Effector memory CD8-positive, alpha-beta T cell (primary cell): Measurements from ENCODE around the gene TMEM161A.
"Not testable (repeated sequence)": the region's sequence is repeated elsewhere in the genome, so short reads cannot be mapped to it uniquely, and the experiment has no call there.

Experiments
- ATAC-seq: fragments of 150-1000 bp; cut with Tn5 transposase; replicated peaks from 2 replicates; pipeline ENCODE4 v1.10.0; 2021; ENCODE audit warnings: mild to moderate bottlenecking, moderate library complexity
- DNase-seq, 3 experiments: peaks; one replicate each; pipeline ENCODE4 v3.0.0; 2021
- H3K27ac Mint-ChIP-seq, 2 donors: one replicate each; pipeline ENCODE4 v1.8.0; 2022; ENCODE audit warnings: mild to moderate bottlenecking in 2 of 2, mixed read lengths in 2 of 2, moderate library complexity in 2 of 2
- H3K27me3 Mint-ChIP-seq, 2 donors: one replicate each; pipeline ENCODE4 v1.8.0; 2022; ENCODE audit warnings: mixed read lengths in 2 of 2
- H3K36me3 Mint-ChIP-seq: one replicate; pipeline ENCODE4 v1.8.0; 2022; ENCODE audit warnings: mild to moderate bottlenecking, moderate library complexity, mixed read lengths; ENCODE audit not compliant: insufficient read depth
- H3K4me1 Mint-ChIP-seq, 2 donors: one replicate each; pipeline ENCODE4 v1.8.0; 2022; ENCODE audit warnings: low read depth in 2 of 2, mixed read lengths in 2 of 2
- H3K4me3 Mint-ChIP-seq, 2 donors: one replicate each; pipeline ENCODE4 v1.8.0; 2022; ENCODE audit warnings: mild to moderate bottlenecking in 2 of 2, mixed read lengths in 2 of 2, moderate library complexity in 2 of 2
- H3K9me3 Mint-ChIP-seq, 2 donors: one replicate each; pipeline ENCODE4 v1.8.0; 2022; ENCODE audit warnings: mixed read lengths in 2 of 2

Gene TMEM161A

GRCh38 chr19:19106938-19107337 lies 31.3 kb downstream of the TMEM161A start:
- H3K27me3 Mint-ChIP-seq, DNase-seq, H3K4me1 Mint-ChIP-seq, H3K4me3 Mint-ChIP-seq, H3K9me3 Mint-ChIP-seq, ATAC-seq: not testable (repeated sequence)
- Mint-ChIP-seq H3K27ac (peak overlapping the region in 1 of 2 donors; percentile 68), H3K36me3 (peaks cover 23% of the 10 kb centered on the region)

- Mint-ChIP-seq H3K36me3 (peaks cover 20% of the 10 kb centered on the region), H3K9me3 (no peaks in the 10 kb centered on the region), H3K27me3 (no peaks in the 10 kb centered on the region), H3K27ac (peak overlapping the region in 1 of 2 donors; percentile 12), H3K4me3 (no peak overlapping the region), H3K4me1 (peaks cover 0 to 4% of the 10 kb centered on the region in 2 donors)
- DNase-seq, result no peak
- no peak for ATAC-seq
Measured at GRCh38 chr19:19106056-19106551, 32.2 kb downstream of the TMEM161A start.

DNA sequence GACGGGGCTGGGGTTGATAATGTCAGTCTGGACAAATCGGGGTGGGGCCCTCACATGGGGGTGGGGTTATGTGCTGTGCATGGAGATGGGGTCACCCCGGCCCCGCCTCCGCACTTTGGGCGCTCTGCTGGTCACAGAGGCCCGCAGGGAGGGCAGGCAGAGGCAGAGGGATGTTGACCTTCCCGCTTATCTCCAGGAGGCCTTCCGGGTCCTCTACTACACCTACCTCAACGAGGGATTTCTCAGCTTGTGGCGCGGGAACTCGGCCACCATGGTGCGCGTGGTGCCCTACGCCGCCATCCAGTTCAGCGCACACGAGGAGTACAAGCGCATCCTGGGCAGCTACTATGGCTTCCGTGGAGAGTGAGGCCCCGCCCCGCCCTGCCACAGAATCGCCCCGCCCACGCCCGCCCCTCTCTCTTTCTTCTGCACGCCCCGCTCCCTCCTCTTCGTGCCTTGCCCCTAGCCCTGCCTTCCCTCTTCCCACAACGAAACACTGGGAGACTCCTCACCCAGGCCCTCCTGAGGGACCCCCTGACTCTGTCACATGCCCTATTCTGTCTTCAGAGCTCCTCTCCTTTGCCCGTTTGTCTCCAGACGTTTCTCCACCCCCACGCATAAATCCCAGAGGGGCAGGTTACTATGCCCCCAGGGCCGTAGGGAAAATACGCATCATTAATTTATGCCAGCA lies 32.8 kb downstream of the TMEM161A start:
- no peak overlapping the region for H3K4me3 Mint-ChIP-seq

GRCh38 chr19:19103167-19103566 lies 35.1 kb downstream of the TMEM161A start:
- Mint-ChIP-seq H3K9me3 (no peaks in the 10 kb centered on the region), H3K27me3 (no peaks in the 10 kb centered on the region), H3K4me3 (no peak overlapping the region), H3K36me3 (peaks cover 20% of the 10 kb centered on the region), H3K4me1 (no peaks in the 10 kb centered on the region), H3K27ac (no peak overlapping the region)
- DNase-seq (no peak), ATAC-seq (no peak)

More for the DNA sequence above, 32.8 kb downstream of the TMEM161A start:
- DNase-seq, result no peak
- H3K27ac Mint-ChIP-seq, result no peak overlapping the region
- peaks cover 20% of the 10 kb centered on the region for H3K36me3 Mint-ChIP-seq
- no peaks in the 10 kb centered on the region for H3K9me3 Mint-ChIP-seq
- H3K27me3 Mint-ChIP-seq, result no peaks in the 10 kb centered on the region
- no peak for ATAC-seq
- peaks cover 0 to 4% of the 10 kb centered on the region in 2 donors for H3K4me1 Mint-ChIP-seq

GRCh38 chr19:19102566-19102965 lies 35.7 kb downstream of the TMEM161A start:
- not testable (repeated sequence) for H3K9me3 Mint-ChIP-seq, H3K4me1 Mint-ChIP-seq, DNase-seq, H3K27me3 Mint-ChIP-seq, ATAC-seq, H3K4me3 Mint-ChIP-seq, H3K27ac Mint-ChIP-seq
- peaks cover 16% of the 10 kb centered on the region for H3K36me3 Mint-ChIP-seq

DNA sequence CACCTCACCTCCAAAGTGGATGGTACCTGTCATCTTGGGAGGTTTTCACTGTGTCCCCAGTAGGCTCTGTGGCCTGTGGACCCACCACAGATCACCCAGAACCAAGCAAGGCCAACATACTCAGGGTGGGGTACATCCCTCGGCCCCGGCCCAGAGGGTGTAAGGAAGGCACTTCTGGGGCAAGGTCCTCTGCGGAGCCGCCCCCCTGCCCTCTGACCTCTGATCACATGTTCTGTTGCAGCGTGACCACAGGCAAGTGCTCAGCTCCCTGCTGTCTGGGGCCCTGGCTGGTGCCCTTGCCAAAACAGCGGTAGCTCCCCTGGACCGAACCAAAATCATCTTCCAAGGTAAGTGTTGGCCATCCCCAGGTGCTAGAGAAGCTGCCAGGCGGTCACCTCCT lies 36.7 kb downstream of the TMEM161A start:
- no peak overlapping the region for H3K4me3 Mint-ChIP-seq
- H3K27ac Mint-ChIP-seq, result no peak overlapping the region
- no peaks in the 10 kb centered on the region for H3K4me1 Mint-ChIP-seq
- no peaks in the 10 kb centered on the region for H3K9me3 Mint-ChIP-seq
- DNase-seq, result no peak
- no peak for ATAC-seq
- peaks cover 17% of the 10 kb centered on the region for H3K36me3 Mint-ChIP-seq
- H3K27me3 Mint-ChIP-seq, result no peaks in the 10 kb centered on the region

DNA sequence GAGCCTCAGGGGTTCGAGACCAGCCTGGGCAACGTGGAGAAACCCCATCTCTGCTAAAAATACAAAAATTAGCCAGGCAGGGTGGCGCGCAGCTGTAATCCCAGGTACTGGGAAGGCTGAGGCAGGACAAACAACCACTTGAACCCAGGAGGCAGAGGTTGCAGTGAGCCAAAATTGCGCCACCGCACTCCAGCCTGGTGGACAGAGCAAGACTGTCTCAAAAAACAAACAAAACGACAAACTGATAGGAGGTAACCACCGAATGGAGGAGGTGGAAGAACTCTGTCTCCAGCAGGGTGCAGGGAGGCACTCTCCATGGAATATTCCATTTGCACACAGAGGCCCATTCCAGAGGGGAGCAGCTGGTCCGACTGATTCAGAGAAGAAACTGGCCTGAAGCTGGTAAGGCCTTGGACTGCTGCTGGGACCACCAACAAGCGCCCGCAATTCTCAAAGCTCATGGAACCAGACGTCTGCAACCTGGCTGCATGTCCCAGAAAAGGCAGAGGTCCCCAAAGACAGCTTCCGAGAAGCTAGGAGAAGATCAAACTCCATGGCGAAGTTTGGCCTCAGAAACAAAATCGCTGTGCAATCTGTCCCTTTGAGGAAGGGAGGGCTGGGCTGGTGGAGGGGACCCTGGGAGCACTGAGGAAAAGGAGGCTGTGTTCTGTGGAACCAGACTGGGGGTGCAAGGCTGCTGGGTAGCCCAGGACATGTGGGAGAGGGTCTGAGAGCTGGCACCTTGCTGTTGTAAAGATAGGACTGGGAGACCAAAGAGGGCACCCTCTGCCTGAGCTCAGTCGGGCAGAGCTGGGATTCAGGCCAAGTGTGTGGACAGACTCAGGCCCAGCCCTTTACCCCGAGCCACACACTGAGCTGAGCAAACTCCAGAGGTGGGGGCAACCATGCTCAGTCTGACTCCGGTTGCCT lies 39.3 kb downstream of the TMEM161A start:
- Mint-ChIP-seq H3K9me3 (no peaks in the 10 kb centered on the region), H3K36me3 (peaks cover 8% of the 10 kb centered on the region), H3K27ac (no peak overlapping the region), H3K27me3 (no peaks in the 10 kb centered on the region), H3K4me3 (no peak overlapping the region), H3K4me1 (peaks cover 0 to 2% of the 10 kb centered on the region in 2 donors)
- no peak for ATAC-seq
- no peak for DNase-seq

DNA sequence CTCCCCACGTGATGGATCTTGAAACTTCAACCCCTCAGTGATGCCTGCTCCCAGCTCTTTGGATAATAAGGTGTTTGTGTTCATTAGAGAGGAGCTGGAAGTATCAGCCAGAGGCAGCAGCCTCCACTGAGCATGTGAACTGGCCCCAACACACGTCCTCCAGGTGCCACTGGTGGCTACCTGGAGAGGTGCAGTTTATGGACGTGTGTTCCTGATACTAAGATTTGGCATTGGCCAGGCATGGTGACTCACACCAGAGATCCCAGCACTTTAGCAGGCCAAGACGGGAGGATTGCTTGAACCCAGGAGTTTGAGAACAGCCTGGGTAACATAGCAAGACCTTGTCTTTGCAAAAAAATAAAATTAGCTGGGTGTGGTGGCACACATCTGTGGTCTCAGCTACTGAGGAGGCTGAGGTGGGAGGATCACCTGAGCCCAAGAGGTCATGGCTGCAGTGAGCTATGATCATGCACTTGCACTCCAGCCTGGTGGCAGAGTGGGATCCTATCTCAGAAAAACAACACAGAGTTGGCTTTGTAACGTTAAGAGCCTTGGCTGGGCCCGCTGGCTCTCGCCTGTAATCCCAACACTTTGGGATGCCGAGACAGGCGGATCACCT lies 40.1 kb downstream of the TMEM161A start:
- Mint-ChIP-seq H3K9me3 (no peaks in the 10 kb centered on the region), H3K4me1 (peaks cover 3 to 4% of the 10 kb centered on the region in 2 donors), H3K4me3 (no peak overlapping the region), H3K36me3 (peaks cover 7% of the 10 kb centered on the region), H3K27me3 (no peaks in the 10 kb centered on the region), H3K27ac (no peak overlapping the region)
- ATAC-seq (no peak), DNase-seq (no peak)

DNA sequence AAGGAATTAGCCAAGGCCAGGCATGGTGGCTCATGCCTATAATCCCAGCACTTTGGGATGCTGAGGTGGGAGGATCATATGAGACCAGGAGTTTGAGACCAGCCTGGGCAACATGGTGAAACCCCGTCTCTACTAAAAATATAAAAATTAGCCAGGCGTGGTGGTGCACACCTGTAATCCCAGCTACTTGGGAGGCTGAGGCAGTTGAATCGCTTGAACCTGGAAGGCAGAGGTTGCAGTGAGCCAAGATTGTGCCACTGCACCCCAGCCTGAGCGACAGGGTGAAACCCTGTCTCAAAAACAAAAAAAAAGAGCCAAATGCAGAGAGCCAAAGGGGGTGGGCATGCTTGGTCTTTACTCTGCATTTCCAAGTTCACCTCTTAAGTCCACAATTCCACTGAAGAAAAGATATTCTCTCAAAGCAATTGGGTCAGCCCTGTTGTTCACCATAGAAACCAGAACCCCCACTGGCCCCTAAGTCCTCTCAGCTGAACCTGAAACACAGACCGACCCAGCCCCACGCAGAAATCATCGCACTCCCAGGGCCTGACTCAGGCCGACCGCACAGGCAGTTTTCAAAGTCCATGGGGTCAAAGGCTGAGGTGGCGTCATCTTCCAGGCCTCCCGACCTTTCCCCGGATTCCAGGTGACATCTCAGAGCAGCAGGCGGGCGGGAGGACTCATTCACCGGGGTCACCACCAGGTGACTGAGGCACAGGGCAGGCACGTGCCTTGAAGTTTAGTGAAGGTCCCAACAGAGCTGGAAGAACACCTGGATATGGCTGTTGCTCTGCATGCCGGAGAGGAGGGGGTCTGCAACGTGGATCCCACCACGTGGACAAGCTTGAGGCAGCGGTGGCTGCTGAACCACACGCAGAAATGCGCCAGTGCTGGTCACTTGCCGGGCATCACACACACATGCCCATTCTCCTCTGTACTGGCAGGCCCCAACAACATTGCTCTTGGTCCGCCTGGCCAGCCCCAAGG lies 41.3 kb downstream of the TMEM161A start:
- Mint-ChIP-seq H3K36me3 (peaks cover 4% of the 10 kb centered on the region), H3K4me1 (peaks cover 5 to 7% of the 10 kb centered on the region in 2 donors), H3K4me3 (no peak overlapping the region), H3K27ac (peak overlapping the region in 1 of 2 donors; percentile 15), H3K27me3 (no peaks in the 10 kb centered on the region), H3K9me3 (no peaks in the 10 kb centered on the region)
- DNase-seq (no peak), ATAC-seq (no peak)

DNA sequence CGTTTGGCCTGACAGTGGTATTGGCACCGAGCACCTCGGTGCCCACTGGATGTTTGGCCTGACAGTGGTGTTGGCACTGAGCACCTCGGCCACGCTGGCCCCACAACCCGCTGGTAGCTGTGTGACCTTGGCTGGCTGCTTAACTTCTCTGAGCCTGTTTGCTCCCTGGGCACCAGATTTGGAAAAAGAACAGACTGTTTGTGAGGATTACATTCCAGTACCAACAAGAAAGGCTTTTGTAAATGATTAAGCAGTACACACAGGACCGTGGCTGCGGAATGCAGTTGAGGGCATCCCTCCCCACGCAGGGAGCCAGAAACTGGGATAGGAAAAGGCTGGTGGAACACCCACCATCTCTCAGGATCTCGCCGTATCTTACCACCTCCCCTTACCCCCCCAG lies 42.6 kb downstream of the TMEM161A start:
- Mint-ChIP-seq H3K27me3 (no peaks in the 10 kb centered on the region), H3K4me3 (no peak overlapping the region), H3K36me3 (peaks cover 4% of the 10 kb centered on the region), H3K27ac (no peak overlapping the region), H3K9me3 (no peaks in the 10 kb centered on the region), H3K4me1 (peaks cover 5 to 7% of the 10 kb centered on the region in 2 donors)
- ATAC-seq, result no peak
- no peak for DNase-seq

GRCh38 chr19:19094513-19094912 lies 43.8 kb downstream of the TMEM161A start:
- H3K36me3 Mint-ChIP-seq, result peaks cover 4% of the 10 kb centered on the region
- no peak overlapping the region for H3K4me3 Mint-ChIP-seq
- peaks cover 5 to 7% of the 10 kb centered on the region in 2 donors for H3K4me1 Mint-ChIP-seq
- ATAC-seq (no peak), DNase-seq (no peak)
- no peaks in the 10 kb centered on the region for H3K9me3 Mint-ChIP-seq
- H3K27me3 Mint-ChIP-seq, result no peaks in the 10 kb centered on the region
- H3K27ac Mint-ChIP-seq, result peak overlapping the region in 1 of 2 donors; percentile 19

DNA sequence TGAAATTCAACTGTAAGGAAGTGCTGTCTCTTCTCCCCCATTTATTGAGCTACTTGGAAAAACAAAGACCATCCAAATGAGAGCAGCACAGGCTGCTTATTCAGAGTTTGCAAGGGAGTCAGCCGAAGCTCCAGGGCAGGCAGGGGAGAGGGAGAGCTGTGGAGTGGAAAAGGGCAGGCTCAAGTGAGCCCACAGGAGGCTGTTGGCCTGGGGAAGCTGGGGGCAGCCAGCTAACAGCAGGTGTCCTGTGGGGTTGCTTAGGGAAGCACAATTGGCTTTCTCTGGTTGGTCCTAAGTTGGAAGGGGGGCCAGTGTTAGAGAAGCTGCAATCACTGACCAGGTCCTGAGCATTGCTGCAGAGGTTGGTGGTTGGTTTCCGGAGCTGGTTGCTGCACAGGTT lies 50.6 kb downstream of the TMEM161A start:
- peaks cover 11% of the 10 kb centered on the region for H3K36me3 Mint-ChIP-seq
- H3K4me1 Mint-ChIP-seq, result peaks cover 4 to 6% of the 10 kb centered on the region in 2 donors
- H3K27ac Mint-ChIP-seq, result peak overlapping the region; percentile 44 to 80
- no peak overlapping the region for H3K4me3 Mint-ChIP-seq
- H3K27me3 Mint-ChIP-seq, result no peaks in the 10 kb centered on the region
- DNase-seq, result no peak
- ATAC-seq, result no peak
- no peaks in the 10 kb centered on the region for H3K9me3 Mint-ChIP-seq
